GM23338 (cell line): ENCODE results near the gene HPS5. TPM values are rescaled to one million over a fixed set of nuclear protein-coding genes. Genes with fewer than 3 reads are reported as not detected.
A peak's percentile ranks its signal among the peaks of the same experiment; 100 is the strongest.

ENCODE experiments used
- ATAC-seq: fragments of 200-7000 bp; cut with Tn5 transposase; 3 replicates; pipeline ENCODE4 v1.9.1; 2020
- DNase-seq: peaks from one replicate; pipeline ENCODE4 v3.0.0-alpha.2; 2015; ENCODE audit warnings: low spot score
- H2AFZ ChIP-seq: fragments of 200-600 bp; sonication (generic); 2 replicates; pipeline ENCODE4 v1.8.0; 2016; ENCODE audit warnings: antibody characterized with exemption, mild to moderate bottlenecking, moderate library complexity
- H3F3A ChIP-seq: fragments of 200-600 bp; sonication (generic); replicated peaks from 2 replicates; pipeline ENCODE4 v1.8.0; 2017; ENCODE audit warnings: antibody characterized with exemption, mixed run types, low read depth
- H3K27ac ChIP-seq: fragments of 200-600 bp; sonication (generic); 2 replicates; pipeline ENCODE4 v1.6.1; 2016; ENCODE audit warnings: low read depth
- H3K27me3 ChIP-seq: fragments of 200-600 bp; sonication (generic); 2 replicates; pipeline ENCODE4 v1.8.0; 2016; ENCODE audit warnings: mild to moderate bottlenecking, mixed run types, moderate library complexity; ENCODE audit not compliant: insufficient read depth
- H3K36me3 ChIP-seq: fragments of 200-600 bp; sonication (generic); 2 replicates; pipeline ENCODE4 v1.8.0; 2016; ENCODE audit warnings: mild to moderate bottlenecking; ENCODE audit not compliant: insufficient read depth
- H3K4me1 ChIP-seq: fragments of 200-600 bp; sonication (generic); 2 replicates; pipeline ENCODE4 v1.8.0; 2016; ENCODE audit warnings: mild to moderate bottlenecking, moderate library complexity; ENCODE audit not compliant: insufficient read depth
- H3K4me2 ChIP-seq: fragments of 200-600 bp; sonication (generic); 2 replicates; pipeline ENCODE4 v1.7.1; 2017; ENCODE audit warnings: mixed run types
- H3K4me3 ChIP-seq: fragments of 200-600 bp; sonication (generic); 2 replicates; pipeline ENCODE4 v1.6.1; 2016; ENCODE audit warnings: mixed run types
- H3K79me2 ChIP-seq: fragments of 200-600 bp; sonication (generic); replicated peaks from 2 replicates; pipeline ENCODE4 v1.8.0; 2017; ENCODE audit warnings: mild to moderate bottlenecking; ENCODE audit not compliant: insufficient read depth
- H3K9me2 ChIP-seq: fragments of 200-600 bp; sonication (generic); 2 replicates; pipeline ENCODE4 v1.8.0; 2017; ENCODE audit not compliant: insufficient read depth
- H4K20me1 ChIP-seq: fragments of 200-600 bp; sonication (generic); replicated peaks from 2 replicates; pipeline ENCODE4 v1.8.0; 2017; ENCODE audit warnings: mild to moderate bottlenecking; ENCODE audit not compliant: insufficient read depth
- H3K27ac Mint-ChIP-seq: 2 replicates; pipeline ENCODE4 v1.8.0; 2020; ENCODE audit warnings: inconsistent platforms, mild to moderate bottlenecking, moderate library complexity, mixed read lengths
- H3K27me3 Mint-ChIP-seq: 3 replicates; pipeline ENCODE4 v1.8.0; 2022; ENCODE audit warnings: low read depth, mild to moderate bottlenecking, moderate library complexity, mixed read lengths, inconsistent platforms; ENCODE audit not compliant: insufficient read depth, poor library complexity
- H3K36me3 Mint-ChIP-seq: 3 replicates; pipeline ENCODE4 v1.8.0; 2021; ENCODE audit warnings: low read depth, mild to moderate bottlenecking, inconsistent platforms, moderate library complexity, mixed read lengths
- H3K4me1 Mint-ChIP-seq: 3 replicates; pipeline ENCODE4 v1.8.0; 2020; ENCODE audit warnings: mild to moderate bottlenecking, inconsistent platforms, mixed read lengths
- H3K4me3 Mint-ChIP-seq: 3 replicates; pipeline ENCODE4 v1.8.0; 2021; ENCODE audit warnings: moderate library complexity, mild to moderate bottlenecking, inconsistent platforms, mixed read lengths
- H3K9me3 Mint-ChIP-seq: 3 replicates; pipeline ENCODE4 v1.8.0; 2020; ENCODE audit warnings: moderate library complexity, mild to moderate bottlenecking, inconsistent platforms, mixed read lengths
- CREB1 ChIP-seq: fragments of 250-450 bp; sonication (Bioruptor Pico); IDR thresholded peaks from 2 replicates; pipeline ENCODE4 v1.5.0; 2020; ENCODE audit warnings: low read depth, mild to moderate bottlenecking, moderate library complexity
- CTCF ChIP-seq, 2 experiments: fragments of 200-600 bp in 1 of 2; sonication (generic) in 1 of 2; conservative IDR thresholded peaks; 2 replicates each; pipeline versions ENCODE4 v1.5.1 to v1.6.1; 2016 to 2017; ENCODE audit warnings: antibody characterized with exemption in 2 of 2, low read depth in 2 of 2, mild to moderate bottlenecking in 2 of 2, moderate library complexity in 1 of 2
- ETS1 ChIP-seq: IDR thresholded peaks from 2 replicates; pipeline ENCODE4 v1.6.1; 2016; ENCODE audit warnings: antibody characterized with exemption
- JUNB ChIP-seq: IDR thresholded peaks from one replicate; pipeline ENCODE4 v1.6.1; 2016; ENCODE audit warnings: antibody characterized with exemption; ENCODE audit not compliant: unreplicated experiment
- NANOG ChIP-seq: IDR thresholded peaks from 2 replicates; pipeline ENCODE4 v1.6.1; 2016; ENCODE audit warnings: antibody characterized with exemption, borderline replicate concordance
- POLR2AphosphoS5 ChIP-seq: IDR thresholded peaks from 2 replicates; pipeline ENCODE4 v1.6.1; 2016; ENCODE audit warnings: antibody characterized with exemption, low read depth
- REST ChIP-seq: IDR thresholded peaks from one replicate; pipeline ENCODE4 v1.6.1; 2018; ENCODE audit warnings: antibody characterized with exemption; ENCODE audit not compliant: unreplicated experiment
- STAT1 ChIP-seq: IDR thresholded peaks from one replicate; pipeline ENCODE4 v1.6.1; 2016; ENCODE audit warnings: antibody characterized with exemption; ENCODE audit not compliant: unreplicated experiment
- ZNF114 ChIP-seq: fragments of 250-450 bp; sonication (Bioruptor Pico); IDR thresholded peaks from 2 replicates; pipeline ENCODE4 v1.5.0; 2020; ENCODE audit warnings: mild to moderate bottlenecking, moderate library complexity
- ZNF331 ChIP-seq: fragments of 250-450 bp; sonication (Bioruptor Pico); IDR thresholded peaks from 2 replicates; pipeline ENCODE4 v1.5.0; 2020; ENCODE audit warnings: low read depth, mild to moderate bottlenecking, moderate library complexity
- polyA plus RNA-seq: library from polyadenylated mRNA; unstranded; fragments of >200 nt; fragmentation: Nextera tagmentation; extraction: Ambion mirVana; gene quantifications from 2 replicates; pipeline ENCODE4 v1.2.1, GENCODE V29; 2016
- total RNA-seq: library from RNA; depleted of rRNA; stranded (reverse); fragments of >200 nt; shearing (Covaris generic); gene quantifications from 2 replicates; pipeline ENCODE4 v1.2.3, GENCODE V29; 2014

The HPS5 gene
- total and polyA plus RNA-seq, 2 experiments from 2014 or later, result 11.5 to 18.6 TPM

- H3K27ac Mint-ChIP-seq, result no peak overlapping the region
- H3K4me3 Mint-ChIP-seq, result no peak overlapping the region
- 0 out of 2 replicates have a peak overlapping the region, but pooled peaks have one; percentile 47 for H2AFZ ChIP-seq
- no peaks in the 10 kb centered on the region for H3K36me3 ChIP-seq
- TF ChIP-seq CREB1 (CRISPR knock-in tag) (no peak), ETS1 (no peak), REST (no peak), STAT1 (no peak), ZNF114 (CRISPR knock-in tag) (no peak), ZNF331 (no peak)
- ATAC-seq (no peak), DNase-seq (no peak)
- no peaks in the 10 kb centered on the region for H3K9me2 ChIP-seq
- H3K27me3 Mint-ChIP-seq, result peaks cover 6% of the 10 kb centered on the region
- no peaks in the 10 kb centered on the region for H3F3A ChIP-seq
- H3K27me3 ChIP-seq, result no peaks in the 10 kb centered on the region
- H3K36me3 Mint-ChIP-seq, result no peaks in the 10 kb centered on the region
- no peaks in the 10 kb centered on the region for H4K20me1 ChIP-seq
- H3K27ac ChIP-seq, result no peak overlapping the region
- no peak overlapping the region for H3K4me2 ChIP-seq
- no peaks in the 10 kb centered on the region for H3K4me1 ChIP-seq
- no peaks in the 10 kb centered on the region for H3K79me2 ChIP-seq
- no peaks in the 10 kb centered on the region for H3K4me1 Mint-ChIP-seq
- H3K4me3 ChIP-seq, result no peak overlapping the region
- no peaks in the 10 kb centered on the region for H3K9me3 Mint-ChIP-seq
These were observed 86.3 kb downstream of the HPS5 start for GRCh38 chr11:18235394-18236334.

GRCh38 chr11:18233912-18234311 is 88.0 kb downstream of the HPS5 start:
- Mint-ChIP-seq H3K27me3 (peaks cover 7% of the 10 kb centered on the region), H3K27ac (no peak overlapping the region), H3K4me3 (no peak overlapping the region), H3K9me3 (no peaks in the 10 kb centered on the region), H3K36me3 (no peaks in the 10 kb centered on the region), H3K4me1 (no peaks in the 10 kb centered on the region)
- Histone ChIP-seq H3K9me2 (no peaks in the 10 kb centered on the region), H3F3A (no peaks in the 10 kb centered on the region), H3K79me2 (no peaks in the 10 kb centered on the region), H4K20me1 (no peaks in the 10 kb centered on the region), H3K27ac (no peak overlapping the region), H3K4me3 (no peak overlapping the region), H3K27me3 (no peaks in the 10 kb centered on the region), H3K4me2 (no peak overlapping the region), H2AFZ (no peak overlapping the region), H3K36me3 (no peaks in the 10 kb centered on the region), H3K4me1 (no peaks in the 10 kb centered on the region)
- no peak for DNase-seq
- TF ChIP-seq NANOG (no peak), CREB1 (CRISPR knock-in tag) (no peak), ZNF331 (no peak), STAT1 (no peak), ETS1 (no peak), JUNB (no peak), CTCF (conservative IDR thresholded peaks at IDR 0.05; ENCODE audit: low read depth in 2 of 2) (no peak), ZNF114 (CRISPR knock-in tag) (no peak), POLR2AphosphoS5 (no peak)
- no peak for ATAC-seq
